OCI-LY1 (cell line): Measurements from ENCODE around the gene GRK2.

ENCODE experiments used
- H2AFZ ChIP-seq: fragments of 200-600 bp; sonication (generic), shearing (Covaris generic); 2 replicates; pipeline ENCODE4 v1.6.0; 2014; ENCODE audit warnings: antibody characterized with exemption, mild to moderate bottlenecking, low read length
- H3F3A ChIP-seq: fragments of 200-600 bp; sonication (generic), shearing (Covaris generic); 2 replicates; pipeline ENCODE4 v1.6.0; 2014; ENCODE audit warnings: mild to moderate bottlenecking, antibody characterized with exemption, low read length, moderate library complexity; ENCODE audit not compliant: insufficient read depth
- H3K27ac ChIP-seq: fragments of 200-600 bp; sonication (generic); 2 replicates; pipeline ENCODE4 v1.5.1; 2014; ENCODE audit warnings: low read length, mixed run types, mild to moderate bottlenecking, low read depth; ENCODE audit not compliant: poor library complexity, severe bottlenecking
- H3K27me3 ChIP-seq: fragments of 200-600 bp; sonication (generic); 2 replicates; pipeline ENCODE4 v1.6.0; 2014; ENCODE audit warnings: antibody characterized with exemption, mild to moderate bottlenecking, low read length, moderate library complexity; ENCODE audit not compliant: insufficient read depth
- H3K36me3 ChIP-seq: fragments of 200-600 bp; sonication (generic); 2 replicates; pipeline ENCODE4 v1.6.1; 2014; ENCODE audit warnings: mild to moderate bottlenecking, antibody characterized with exemption, low read length, moderate library complexity, mixed read lengths; ENCODE audit not compliant: insufficient read depth
- H3K4me1 ChIP-seq: fragments of 200-600 bp; sonication (generic); 2 replicates; pipeline ENCODE4 v1.5.1; 2014; ENCODE audit warnings: mild to moderate bottlenecking, low read length, moderate library complexity; ENCODE audit not compliant: insufficient read depth, severe bottlenecking
- H3K4me2 ChIP-seq: fragments of 200-600 bp; sonication (generic), shearing (Covaris generic); 2 replicates; pipeline ENCODE4 v1.6.1; 2014; ENCODE audit warnings: low read length
- H3K4me3 ChIP-seq: fragments of 200-600 bp; sonication (generic); 2 replicates; pipeline ENCODE4 v1.5.1; 2014; ENCODE audit warnings: low read length, low read depth, mild to moderate bottlenecking, mixed read lengths; ENCODE audit not compliant: poor library complexity, severe bottlenecking
- H3K79me2 ChIP-seq: fragments of 200-600 bp; shearing (Covaris generic); 2 replicates; pipeline ENCODE4 v1.6.1; 2016; ENCODE audit warnings: mixed run types, low read length, mixed read lengths; ENCODE audit not compliant: insufficient read depth
- H3K9ac ChIP-seq: fragments of 200-600 bp; sonication (generic), shearing (Covaris generic); 2 replicates; pipeline ENCODE4 v1.6.1; 2014; ENCODE audit warnings: mild to moderate bottlenecking, low read length, mixed read lengths
- H3K9me2 ChIP-seq: fragments of 200-600 bp; sonication (generic), shearing (Covaris generic); 2 replicates; pipeline ENCODE4 v1.6.1; 2014; ENCODE audit warnings: low read depth, mild to moderate bottlenecking, low read length, mixed read lengths
- H3K9me3 ChIP-seq: fragments of 200-600 bp; shearing (Covaris generic); 2 replicates; pipeline ENCODE4 v1.6.1; 2014; ENCODE audit warnings: low read length, mixed read lengths
- H4K20me1 ChIP-seq: fragments of 200-600 bp; sonication (generic), shearing (Covaris generic); 2 replicates; pipeline ENCODE4 v1.6.0; 2016; ENCODE audit warnings: mild to moderate bottlenecking, low read length; ENCODE audit not compliant: insufficient read depth
- EZH2 ChIP-seq: fragments of 200-600 bp; sonication (generic), shearing (Covaris generic); IDR thresholded peaks from 2 replicates; pipeline ENCODE4 v1.8.0; 2017; ENCODE audit warnings: borderline replicate concordance, mixed run types, mild to moderate bottlenecking, antibody characterized with exemption, low read length, moderate library complexity, mixed read lengths
- TF ChIP-seq, protein P1 (sequence below): fragments of 200-600 bp; sonication (generic), shearing (Covaris generic); IDR thresholded peaks from 2 replicates; pipeline ENCODE4 v1.5.1; 2017; ENCODE audit warnings: mild to moderate bottlenecking, antibody characterized with exemption, low read length, moderate library complexity, mixed read lengths

The GRK2 gene

GRCh38 chr11:67287355-67288197 lies 21.3 kb downstream of the GRK2 start:
- Histone ChIP-seq H3K9ac (peak overlapping the region; percentile 98), H3K36me3 (peaks cover 68% of the 10 kb centered on the region), H3K79me2 (no peaks in the 10 kb centered on the region), H3K4me3 (peak overlapping the region; percentile 85), H3K4me1 (peaks cover 34% of the 10 kb centered on the region), H3K9me3 (no peaks in the 10 kb centered on the region), H3K27ac (peak overlapping the region; percentile 96), H3K9me2 (no peaks in the 10 kb centered on the region), H3K27me3 (no peaks in the 10 kb centered on the region), H4K20me1 (no peaks in the 10 kb centered on the region), H2AFZ (no peak overlapping the region), H3F3A (no peaks in the 10 kb centered on the region), H3K4me2 (peak overlapping the region; percentile 75)
- TF ChIP-seq, protein P1, sequence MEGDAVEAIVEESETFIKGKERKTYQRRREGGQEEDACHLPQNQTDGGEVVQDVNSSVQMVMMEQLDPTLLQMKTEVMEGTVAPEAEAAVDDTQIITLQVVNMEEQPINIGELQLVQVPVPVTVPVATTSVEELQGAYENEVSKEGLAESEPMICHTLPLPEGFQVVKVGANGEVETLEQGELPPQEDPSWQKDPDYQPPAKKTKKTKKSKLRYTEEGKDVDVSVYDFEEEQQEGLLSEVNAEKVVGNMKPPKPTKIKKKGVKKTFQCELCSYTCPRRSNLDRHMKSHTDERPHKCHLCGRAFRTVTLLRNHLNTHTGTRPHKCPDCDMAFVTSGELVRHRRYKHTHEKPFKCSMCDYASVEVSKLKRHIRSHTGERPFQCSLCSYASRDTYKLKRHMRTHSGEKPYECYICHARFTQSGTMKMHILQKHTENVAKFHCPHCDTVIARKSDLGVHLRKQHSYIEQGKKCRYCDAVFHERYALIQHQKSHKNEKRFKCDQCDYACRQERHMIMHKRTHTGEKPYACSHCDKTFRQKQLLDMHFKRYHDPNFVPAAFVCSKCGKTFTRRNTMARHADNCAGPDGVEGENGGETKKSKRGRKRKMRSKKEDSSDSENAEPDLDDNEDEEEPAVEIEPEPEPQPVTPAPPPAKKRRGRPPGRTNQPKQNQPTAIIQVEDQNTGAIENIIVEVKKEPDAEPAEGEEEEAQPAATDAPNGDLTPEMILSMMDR = no peak
- TF ChIP-seq EZH2 = no peak

DNA sequence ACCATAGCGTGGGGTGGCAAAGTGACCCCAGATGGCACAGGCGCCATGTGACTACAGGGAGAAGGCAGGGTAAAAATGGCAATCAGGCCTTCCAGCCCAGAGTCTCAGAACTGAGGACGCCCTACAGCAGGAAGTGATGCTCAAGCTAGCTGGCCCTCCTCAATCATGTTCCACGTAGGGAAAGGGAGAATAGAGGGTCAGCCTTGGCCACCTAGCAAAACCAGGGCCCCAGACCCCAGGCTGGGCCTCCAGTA lies 21.9 kb downstream of the GRK2 start:
- Histone ChIP-seq H3K9ac (peak overlapping the region; percentile 98), H3K4me2 (peak overlapping the region; percentile 75), H4K20me1 (no peaks in the 10 kb centered on the region), H3F3A (no peaks in the 10 kb centered on the region), H3K27ac (peak overlapping the region; percentile 96), H3K9me3 (no peaks in the 10 kb centered on the region), H3K79me2 (no peaks in the 10 kb centered on the region), H2AFZ (no peak overlapping the region), H3K36me3 (peaks cover 68% of the 10 kb centered on the region), H3K4me1 (peaks cover 34% of the 10 kb centered on the region), H3K9me2 (no peaks in the 10 kb centered on the region), H3K27me3 (no peaks in the 10 kb centered on the region), H3K4me3 (peak overlapping the region; percentile 85)
- TF ChIP-seq, protein P1 = no peak
- no peak for TF ChIP-seq EZH2

- Histone ChIP-seq H3K9ac (peak overlapping the region; percentile 98), H3K36me3 (peaks cover 67% of the 10 kb centered on the region), H3K27ac (peak overlapping the region; percentile 96), H3K4me1 (peaks cover 34% of the 10 kb centered on the region), H3K4me3 (peak overlapping the region; percentile 85), H4K20me1 (no peaks in the 10 kb centered on the region), H3K9me3 (no peaks in the 10 kb centered on the region), H2AFZ (no peak overlapping the region), H3K79me2 (no peaks in the 10 kb centered on the region), H3K27me3 (no peaks in the 10 kb centered on the region), H3K9me2 (no peaks in the 10 kb centered on the region), H3K4me2 (peak overlapping the region; percentile 75), H3F3A (no peaks in the 10 kb centered on the region)
- TF ChIP-seq, protein P1 = peak; percentile 41
- no peak for TF ChIP-seq EZH2
Measured at GRCh38 chr11:67288452-67289225, 22.4 kb downstream of the GRK2 start.
